ENCODE results near the gene IGF2R.

GRCh38 chr6:160065200-160065599, 96.3 kb downstream of the IGF2R start:
- TF ChIP-seq CTCF (conservative IDR thresholded peaks at IDR 0.05; ENCODE audit: low read length) = no peak
- TF ChIP-seq EZH2phosphoT487 (IDR thresholded peaks at IDR 0.05; ENCODE audit: borderline replicate concordance, low read depth, low read length) = no peak
